GM12878 (cell line): Measurements from ENCODE around the gene DELE1. TPM values are rescaled to one million over a fixed set of nuclear protein-coding genes. Genes with fewer than 3 reads are reported as not detected.

ENCODE experiments used
- ATAC-seq: fragments of 200-7000 bp; cut with Tn5 transposase; 3 replicates; pipeline ENCODE4 v1.9.1; 2020; ENCODE audit warnings: mild to moderate bottlenecking, moderate library complexity
- BruUV-seq: library from RNA; stranded (reverse); fragments of 400-500 nt; replicated peaks from 2 replicates; lab custom pipeline; 2021; lab: Mats Ljungman, UMichigan
- CTCF ChIA-PET: fragments of 300-600 bp; sonication (Branson Sonifier 250); formaldehyde crosslinking; extraction: SDS; loops from one replicate; lab custom pipeline; 2021; ENCODE audit warnings: inconsistent platforms; lab: Yijun Ruan, JAX
- POLR2A ChIA-PET: fragments of 350-600 bp; formaldehyde crosslinking; extraction: SDS; loops from one replicate; lab custom pipeline; 2021; ENCODE audit warnings: inconsistent platforms; lab: Charles Lee
- RAD21 ChIA-PET: fragments of 300-600 bp; sonication (Branson Sonifier 250); formaldehyde crosslinking; loops from one replicate; lab custom pipeline; 2023; ENCODE audit warnings: antibody characterized with exemption; ENCODE audit not compliant: unreplicated experiment; lab: Charles Lee
- SMC1A ChIA-PET: fragments of 300-600 bp; sonication (Branson Sonifier 250); formaldehyde crosslinking; loops from one replicate; lab custom pipeline; 2023; ENCODE audit not compliant: unreplicated experiment, uncharacterized antibody; lab: Charles Lee
- DNase-seq: peaks from one replicate; pipeline ENCODE4 v3.0.0-alpha.2; 2011; ENCODE audit warnings: low read depth, low spot score
- FAIRE-seq: peaks from 3 replicates; lab custom pipeline; 2011; peaks lifted over from hg19 to GRCh38; lab: Jason Lieb, UNC
- H2AFZ ChIP-seq: 2 replicates; pipeline ENCODE4 v1.6.0; 2011; ENCODE audit warnings: low read depth, low read length, control low read depth; ENCODE audit not compliant: control insufficient read depth
- H3K27ac ChIP-seq: 2 replicates; pipeline ENCODE4 v1.5.1; 2011; ENCODE audit warnings: control low read depth; ENCODE audit not compliant: control insufficient read depth, insufficient read depth
- H3K27me3 ChIP-seq, 2 experiments: replicated peaks in 1 of 2; 2 replicates each; pipeline versions ENCODE4 v1.6.0 to v1.6.1; 2011; ENCODE audit warnings: low read length in 1 of 2; ENCODE audit not compliant: control insufficient read depth in 2 of 2, insufficient read depth in 2 of 2
- H3K36me3 ChIP-seq, 2 experiments: 2 replicates each; pipeline ENCODE4 v1.5.1; 2011; ENCODE audit warnings: low read length in 1 of 2; ENCODE audit not compliant: control insufficient read depth in 2 of 2, insufficient read depth in 2 of 2
- H3K4me1 ChIP-seq: 2 replicates; pipeline ENCODE4 v1.6.1; 2011; ENCODE audit warnings: mild to moderate bottlenecking, low read length, moderate library complexity, mixed read lengths; ENCODE audit not compliant: control insufficient read depth, insufficient read depth
- H3K4me2 ChIP-seq: 2 replicates; pipeline ENCODE4 v1.6.0; 2011; ENCODE audit warnings: control low read depth; ENCODE audit not compliant: control insufficient read depth, insufficient read depth
- H3K4me3 ChIP-seq: fragments of 200-600 bp; sonication (generic); 2 replicates; pipeline ENCODE4 v1.5.1; 2016
- H3K79me2 ChIP-seq: 2 replicates; pipeline ENCODE4 v1.6.0; 2011; ENCODE audit warnings: low read length; ENCODE audit not compliant: control insufficient read depth, insufficient read depth
- H3K9ac ChIP-seq: 2 replicates; pipeline ENCODE4 v1.8.0; 2011; ENCODE audit warnings: low read length, control low read depth, mixed read lengths; ENCODE audit not compliant: control insufficient read depth, insufficient read depth
- H3K9me3 ChIP-seq: replicated peaks from 3 replicates; pipeline ENCODE4 v1.5.1; 2011; ENCODE audit warnings: mild to moderate bottlenecking, low read length; ENCODE audit not compliant: control insufficient read depth, insufficient read depth
- H4K20me1 ChIP-seq: 2 replicates; pipeline ENCODE4 v1.6.0; 2011; ENCODE audit not compliant: control insufficient read depth, insufficient read depth
- ASH2L ChIP-seq: fragments of 300-600, 200-600 bp; sonication (generic); IDR thresholded peaks from 2 replicates; pipeline ENCODE4 v1.6.1; 2017; ENCODE audit warnings: low read depth, mild to moderate bottlenecking, borderline replicate concordance
- CBX5 ChIP-seq: sonication (generic); IDR thresholded peaks from 2 replicates; pipeline ENCODE4 v1.6.1; 2016; ENCODE audit warnings: low read depth, moderate library complexity, mild to moderate bottlenecking, inconsistent platforms
- EED ChIP-seq: sonication (generic); IDR thresholded peaks from 2 replicates; pipeline ENCODE4 v1.6.1; 2016; ENCODE audit warnings: antibody characterized with exemption, low read depth
- FOXK2 ChIP-seq: fragments of 450-650 bp; IDR thresholded peaks from 2 replicates; pipeline ENCODE4 v1.6.1; 2017; ENCODE audit warnings: mild to moderate bottlenecking, moderate library complexity
- GATAD2B ChIP-seq: fragments of 450-650 bp; conservative IDR thresholded peaks from 2 replicates; pipeline ENCODE4 v1.6.1; 2017; ENCODE audit warnings: low read depth, mild to moderate bottlenecking, moderate library complexity
- HDAC2 ChIP-seq: fragments of 200-600 bp; sonication (generic); IDR thresholded peaks from 2 replicates; pipeline ENCODE4 v1.6.1; 2017
- NRF1 ChIP-seq: conservative IDR thresholded peaks from 2 replicates; pipeline ENCODE4 v1.6.1; 2011; ENCODE audit warnings: mild to moderate bottlenecking, low read depth, low read length, improper control_type of control experiment
- POLR2AphosphoS2 ChIP-seq: IDR thresholded peaks from 2 replicates; pipeline ENCODE4 v1.6.1; 2011; ENCODE audit warnings: low read depth, mild to moderate bottlenecking, low read length, improper control_type of control experiment, moderate library complexity
- RAD21 ChIP-seq: IDR thresholded peaks from 2 replicates; pipeline ENCODE4 v1.6.1; 2011; ENCODE audit warnings: mild to moderate bottlenecking, low read depth, low read length, moderate library complexity; ENCODE audit not compliant: insufficient read depth
- RUNX3 ChIP-seq: IDR thresholded peaks from 2 replicates; pipeline ENCODE4 v1.6.1; 2012; ENCODE audit warnings: low read length, inconsistent platforms
- SMAD1 ChIP-seq: fragments of 450-650 bp; IDR thresholded peaks from 2 replicates; pipeline ENCODE4 v1.6.1; 2018; ENCODE audit warnings: mild to moderate bottlenecking, low read depth; ENCODE audit not compliant: partially characterized antibody
- SUZ12 ChIP-seq: fragments of 200-600 bp; sonication (generic); IDR thresholded peaks from one replicate; pipeline ENCODE4 v1.6.1; 2018; ENCODE audit warnings: antibody characterized with exemption, mild to moderate bottlenecking; ENCODE audit not compliant: unreplicated experiment
- TARDBP ChIP-seq: IDR thresholded peaks from 2 replicates; pipeline ENCODE4 v1.6.1; 2016; ENCODE audit warnings: borderline replicate concordance
- TCF12 ChIP-seq: IDR thresholded peaks from 2 replicates; pipeline ENCODE4 v1.6.1; 2011; ENCODE audit warnings: low read depth, mild to moderate bottlenecking, low read length
- YBX1 ChIP-seq: fragments of 450-650 bp; IDR thresholded peaks from 2 replicates; pipeline ENCODE4 v1.6.1; 2016; ENCODE audit warnings: antibody characterized with exemption
- ZNF24 ChIP-seq: fragments of 450-650 bp; IDR thresholded peaks from 2 replicates; pipeline ENCODE4 v1.6.1; 2017; ENCODE audit warnings: antibody characterized with exemption, mild to moderate bottlenecking
- ZNF274 ChIP-seq: IDR thresholded peaks from one replicate; pipeline ENCODE4 v1.8.0; 2011; ENCODE audit not compliant: insufficient read length, insufficient read depth
- ZNF687 ChIP-seq: fragments of 450-650 bp; IDR thresholded peaks from 2 replicates; pipeline ENCODE4 v1.6.1; 2017; ENCODE audit warnings: mild to moderate bottlenecking, moderate library complexity
- WGBS: methylation state at CpG from one replicate; pipeline ENCODE4 v1.1.6; 2016; ENCODE audit warnings: low lambda C conversion rate; ENCODE audit not compliant: insufficient replicate concordance, insufficient coverage; ENCODE audit errors: missing lambda C conversion rate; 5-methylcytosine and 5-hydroxymethylcytosine counted together
- in situ Hi-C: fragments of 300-500 bp; cut with MboI; formaldehyde crosslinking; loops from 9 replicates; pipeline ENCODE4 v1.14.3; 2018; ENCODE audit warnings: mixed read lengths
- intact Hi-C: fragments of 100-400 bp; cut with micrococcal nuclease; formaldehyde crosslinking; loops from one replicate; pipeline ENCODE4 v1.14.2; 2022; ENCODE audit not compliant: unreplicated experiment
- polyA plus RNA-seq, 11 experiments: library from polyadenylated mRNA; depleted of rRNA in 4 of 11; unstranded in 6 of 11; stranded (reverse) in 5 of 11; fragments of >200 nt; fragmentation: Nextera tagmentation in 4 of 11; fragmentation: Illumina TruSeq in 1 of 11; extraction: Ambion mirVana in 4 of 11; extraction: Trizol in 1 of 11; gene quantifications; 1 replicate in 1 of 11; 2 replicates in 10 of 11; pipeline versions ENCODE4 v1.2.1 to v1.2.3, GENCODE V29; 2011 to 2016; ENCODE audit warnings: inconsistent platforms in 2 of 11, missing spikeins in 2 of 11, low read depth in 1 of 11
- total RNA-seq, 4 experiments: library from RNA; depleted of rRNA in 3 of 4; stranded (reverse); fragments of >200 nt in 3 of 4; fragmentation: Illumina TruSeq in 1 of 4; extraction: Trizol in 1 of 4; gene quantifications; 2 replicates each; pipeline versions ENCODE4 v1.2.1 to v1.2.3, GENCODE V29; 2013 to 2021
- TF ChIP-seq, protein P1 (sequence below): IDR thresholded peaks from 2 replicates; pipeline ENCODE4 v1.6.1; 2011; ENCODE audit warnings: borderline replicate concordance, low read depth, mild to moderate bottlenecking, moderate library complexity, mixed read lengths, low read length; ENCODE audit not compliant: insufficient read depth; ENCODE audit errors: extremely low read length
- TF ChIP-seq, protein P2 (sequence below): fragments of 450-650 bp; IDR thresholded peaks from 2 replicates; pipeline ENCODE4 v1.6.1; 2016; ENCODE audit warnings: mild to moderate bottlenecking

Gene DELE1
- total and polyA plus RNA-seq, 10 of the 15 experiments (the other 5 are each of a cell fraction or from before 2014, with no cell fraction given) = 18.9 to 71.4 (median 47.6) TPM

DNA sequence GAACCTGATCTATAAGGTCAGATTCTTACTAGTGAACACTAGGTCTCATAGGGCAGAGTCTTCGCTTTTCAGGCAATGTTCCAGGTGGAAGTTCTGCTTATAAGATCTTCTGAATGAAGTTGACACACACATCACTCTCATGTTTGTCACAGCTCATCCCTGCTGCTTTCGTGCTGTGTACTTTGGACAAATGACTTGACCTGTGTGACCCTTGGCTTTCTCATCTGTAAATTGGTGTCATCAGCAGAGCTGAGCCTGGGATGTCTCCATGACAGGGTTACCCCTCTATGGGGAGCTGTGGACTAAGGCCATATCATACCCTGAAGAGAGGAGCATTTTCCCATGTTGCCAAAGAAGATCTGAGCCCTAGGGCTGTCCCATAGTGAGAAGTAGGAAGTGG is 2.8 kb downstream of the DELE1 start (continued):
- no peak for TF ChIP-seq ZNF687
- no peak for TF ChIP-seq HDAC2
- no peak for TF ChIP-seq POLR2AphosphoS2

- H4K20me1 ChIP-seq = no peaks in the 10 kb centered on the region
- FAIRE-seq = no peak
- DNase-seq = no peak
- H3K27ac ChIP-seq = no peak overlapping the region
- no peaks in the 10 kb centered on the region for H3K9me3 ChIP-seq
- CTCF ChIA-PET = no interaction called here
- RAD21 ChIA-PET = no interaction called here
- intact Hi-C loops = no loop called here
- H3K79me2 ChIP-seq = peaks cover 10% of the 10 kb centered on the region
- WGBS = 95% methylated on average over 8 of the region's 8 CpGs
- POLR2A ChIA-PET = no interaction called here
- H3K36me3 ChIP-seq = peaks cover 7 to 17% of the 10 kb centered on the region in 2 experiments; a peak in 3 of 4 replicates
- H3K4me2 ChIP-seq = no peak overlapping the region
- H3K27me3 ChIP-seq = no peaks in the 10 kb centered on the region
- no peak overlapping the region for H3K4me3 ChIP-seq
- H3K9ac ChIP-seq = no peak overlapping the region
- SMC1A ChIA-PET = no interaction called here
- no TSS peak for BruUV-seq
- H2AFZ ChIP-seq = no peak overlapping the region
- in situ Hi-C loops = no loop called here
- ATAC-seq = no peak
- peaks cover 4% of the 10 kb centered on the region; the same call in 1 of the 2 replicates for H3K4me1 ChIP-seq
- TF ChIP-seq ASH2L (no peak), YBX1 (no peak), EED (no peak), TCF12 (no peak), FOXK2 (no peak), TARDBP (no peak), GATAD2B (no peak), NRF1 (no peak), SMAD1 (no peak), RAD21 (no peak), CBX5 (no peak), HDAC2 (no peak), SUZ12 (no peak), RUNX3 (no peak), ZNF24 (no peak), ZNF274 (no peak)
- TF ChIP-seq, protein P1, sequence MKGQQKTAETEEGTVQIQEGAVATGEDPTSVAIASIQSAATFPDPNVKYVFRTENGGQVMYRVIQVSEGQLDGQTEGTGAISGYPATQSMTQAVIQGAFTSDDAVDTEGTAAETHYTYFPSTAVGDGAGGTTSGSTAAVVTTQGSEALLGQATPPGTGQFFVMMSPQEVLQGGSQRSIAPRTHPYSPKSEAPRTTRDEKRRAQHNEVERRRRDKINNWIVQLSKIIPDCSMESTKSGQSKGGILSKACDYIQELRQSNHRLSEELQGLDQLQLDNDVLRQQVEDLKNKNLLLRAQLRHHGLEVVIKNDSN = no peak
- TF ChIP-seq, protein P2, sequence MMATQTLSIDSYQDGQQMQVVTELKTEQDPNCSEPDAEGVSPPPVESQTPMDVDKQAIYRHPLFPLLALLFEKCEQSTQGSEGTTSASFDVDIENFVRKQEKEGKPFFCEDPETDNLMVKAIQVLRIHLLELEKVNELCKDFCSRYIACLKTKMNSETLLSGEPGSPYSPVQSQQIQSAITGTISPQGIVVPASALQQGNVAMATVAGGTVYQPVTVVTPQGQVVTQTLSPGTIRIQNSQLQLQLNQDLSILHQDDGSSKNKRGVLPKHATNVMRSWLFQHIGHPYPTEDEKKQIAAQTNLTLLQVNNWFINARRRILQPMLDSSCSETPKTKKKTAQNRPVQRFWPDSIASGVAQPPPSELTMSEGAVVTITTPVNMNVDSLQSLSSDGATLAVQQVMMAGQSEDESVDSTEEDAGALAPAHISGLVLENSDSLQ = no peak
These were observed 4.4 kb downstream of the DELE1 start for GRCh38 chr5:141928051-141928450.
